IMR-90 (cell line): ENCODE measurements around the gene HPN.

ENCODE experiments used
- BHLHE40 ChIP-seq: fragments of 150-350 bp; IDR thresholded peaks from 2 replicates; pipeline ENCODE4 v1.6.1; 2016; ENCODE audit warnings: mild to moderate bottlenecking, low read depth, low read length
- CEBPB ChIP-seq: IDR thresholded peaks from 2 replicates; pipeline ENCODE4 v1.6.1; 2012; ENCODE audit warnings: low read depth, low read length, improper control_type of control experiment
- CHD1 ChIP-seq: IDR thresholded peaks from 2 replicates; pipeline ENCODE4 v1.6.1; 2012; ENCODE audit warnings: low read depth, low read length, improper control_type of control experiment
- CTCF ChIP-seq: conservative IDR thresholded peaks from 2 replicates; pipeline ENCODE4 v1.5.1; 2012; ENCODE audit warnings: mild to moderate bottlenecking, low read depth, low read length, improper control_type of control experiment
- FOS ChIP-seq: fragments of 150-350 bp; IDR thresholded peaks from 2 replicates; pipeline ENCODE4 v1.6.1; 2016; ENCODE audit warnings: low read depth, low read length
- MAZ ChIP-seq: IDR thresholded peaks from 2 replicates; pipeline ENCODE4 v1.6.1; 2012; ENCODE audit warnings: low read depth, mild to moderate bottlenecking, low read length, improper control_type of control experiment, moderate library complexity, borderline replicate concordance
- POLR2A ChIP-seq: IDR thresholded peaks from 2 replicates; pipeline ENCODE4 v1.6.1; 2012; ENCODE audit warnings: mild to moderate bottlenecking, low read depth, low read length
- RAD21 ChIP-seq: IDR thresholded peaks from 2 replicates; pipeline ENCODE4 v1.6.1; 2012; ENCODE audit warnings: low read length, improper control_type of control experiment
- SMC3 ChIP-seq: fragments of 150-350 bp; IDR thresholded peaks from 2 replicates; pipeline ENCODE4 v1.6.1; 2016; ENCODE audit warnings: low read depth, mild to moderate bottlenecking, antibody characterized with exemption, low read length, moderate library complexity

- TF ChIP-seq CTCF (no peak), FOS (no peak), BHLHE40 (no peak), POLR2A (no peak), CHD1 (no peak), SMC3 (no peak), MAZ (no peak), RAD21 (no peak), CEBPB (no peak)
Measured at GRCh38 chr19:35062942-35063341, 21.4 kb downstream of the HPN start.
